ENCODE results near the gene PCDHB1. TPM values are rescaled to one million over a fixed set of nuclear protein-coding genes. Genes with fewer than 3 reads are reported as not detected.

PCDHB1 gene
- total RNA-seq, 2 donors from 2014 or later = not detected

DNA sequence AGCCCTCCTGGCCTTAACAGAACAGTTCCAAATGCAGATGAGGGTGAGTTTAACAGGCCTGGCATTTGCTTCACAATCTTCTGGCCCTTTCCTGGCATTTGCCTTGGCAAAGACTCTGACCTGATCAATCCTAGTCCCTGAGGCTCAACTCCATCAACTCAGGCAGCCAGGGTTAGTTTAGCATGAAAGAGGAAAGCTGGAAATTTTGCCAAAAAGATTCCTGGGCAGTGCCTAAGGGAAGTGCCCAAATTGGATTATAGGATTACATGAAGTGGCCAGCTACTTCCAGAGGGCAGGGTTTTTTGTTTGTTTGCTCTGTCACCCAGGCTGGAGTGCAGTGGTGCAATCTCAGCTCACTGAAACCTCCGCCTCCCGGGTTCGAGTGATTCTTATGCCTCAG lies 48.1 kb upstream of the PCDHB1 start:
- Histone ChIP-seq H3K9me3 (no peaks in the 10 kb centered on the region), H3K4me3 (no peak overlapping the region), H3K27me3 (replicated peaks; ENCODE audit: insufficient read depth) (no peaks in the 10 kb centered on the region), H3K4me1 (replicated peaks) (no peaks in the 10 kb centered on the region), H3K36me3 (no peaks in the 10 kb centered on the region), H3K27ac (no peak overlapping the region)
- no peak for DNase-seq (ENCODE audit: low spot score)
- whole genome bisulfite sequencing = 100% methylated on average over 3 of the region's 3 CpGs
- intact Hi-C loops (cut with DNase I) = no loop called here
- TF ChIP-seq POLR2A (IDR thresholded peaks at IDR 0.05) = no peak
- no peak for TF ChIP-seq POLR2AphosphoS5 (IDR thresholded peaks at IDR 0.05)
- no peak for TF ChIP-seq CTCF (IDR thresholded peaks at IDR 0.05)

- WGBS = 38% methylated on average over 4 of the region's 4 CpGs
- Histone ChIP-seq H3K36me3 (no peaks in the 10 kb centered on the region), H3K27ac (no peak overlapping the region), H3K4me3 (no peak overlapping the region), H3K9me3 (no peaks in the 10 kb centered on the region), H3K27me3 (replicated peaks; ENCODE audit: insufficient read depth) (no peaks in the 10 kb centered on the region), H3K4me1 (replicated peaks) (no peaks in the 10 kb centered on the region)
- no peak for TF ChIP-seq POLR2AphosphoS5 (IDR thresholded peaks at IDR 0.05)
- TF ChIP-seq POLR2A (IDR thresholded peaks at IDR 0.05) = no peak
- TF ChIP-seq CTCF (IDR thresholded peaks at IDR 0.05) = no peak
- no peak for DNase-seq (ENCODE audit: low spot score)
- intact Hi-C loops (cut with DNase I) = no loop called here
Measured at GRCh38 chr5:141003791-141004611, 47.2 kb upstream of the PCDHB1 start.

- Histone ChIP-seq H3K4me1 (replicated peaks) (no peaks in the 10 kb centered on the region), H3K4me3 (no peak overlapping the region), H3K27ac (no peak overlapping the region), H3K36me3 (no peaks in the 10 kb centered on the region), H3K27me3 (replicated peaks; ENCODE audit: insufficient read depth) (no peaks in the 10 kb centered on the region), H3K9me3 (no peaks in the 10 kb centered on the region)
- no peak for TF ChIP-seq CTCF (IDR thresholded peaks at IDR 0.05)
- no peak for TF ChIP-seq POLR2A (IDR thresholded peaks at IDR 0.05)
- TF ChIP-seq POLR2AphosphoS5 (IDR thresholded peaks at IDR 0.05) = no peak
- no peak for DNase-seq (ENCODE audit: low spot score)
- intact Hi-C loops (cut with DNase I) = no loop called here
Measured at GRCh38 chr5:141007791-141008190, 43.4 kb upstream of the PCDHB1 start.

GRCh38 chr5:141010047-141010793 lies 41.0 kb upstream of the PCDHB1 start:
- H3K36me3 ChIP-seq = no peaks in the 10 kb centered on the region
- H3K27me3 ChIP-seq (replicated peaks; ENCODE audit: insufficient read depth) = no peaks in the 10 kb centered on the region
- no peak overlapping the region for H3K27ac ChIP-seq
- TF ChIP-seq CTCF (IDR thresholded peaks at IDR 0.05) (no peak), POLR2AphosphoS5 (IDR thresholded peaks at IDR 0.05) (no peak), POLR2A (IDR thresholded peaks at IDR 0.05) (no peak)
- 36% methylated on average over 12 of the region's 12 CpGs for WGBS
- intact Hi-C loops (cut with DNase I) = no loop called here
- no peak for DNase-seq (ENCODE audit: low spot score)
- H3K4me1 ChIP-seq (replicated peaks) = no peaks in the 10 kb centered on the region
- H3K4me3 ChIP-seq = no peak overlapping the region
- no peaks in the 10 kb centered on the region for H3K9me3 ChIP-seq

All from prostate gland (tissue), 2 donors.